Fibroblast of the aortic adventitia (primary cell): Measurements from ENCODE around the gene KIAA1958. TPM values are rescaled to one million over a fixed set of nuclear protein-coding genes. Genes with fewer than 3 reads are reported as not detected.

Experiments
- DNase-seq: peaks from one replicate; pipeline ENCODE4 v3.0.0-alpha.2; 2010; ENCODE audit warnings: low read depth
- H3K4me3 ChIP-seq: 2 replicates; pipeline ENCODE4 v1.5.1; 2011; ENCODE audit warnings: low read depth, mild to moderate bottlenecking, control low read depth, low read length, moderate library complexity
- CTCF ChIP-seq: IDR thresholded peaks from 2 replicates; pipeline ENCODE4 v1.5.1; 2011; ENCODE audit warnings: mild to moderate bottlenecking, low read length, control low read depth, inconsistent platforms; ENCODE audit not compliant: insufficient read depth
- total RNA-seq: library from RNA; depleted of rRNA; stranded (reverse); fragments of >200 nt; gene quantifications from 2 replicates; pipeline ENCODE4 v1.2.3, GENCODE V29; 2012; ENCODE audit warnings: low replicate concordance

KIAA1958 gene
- total RNA-seq, 1 donor = 1.4 TPM

DNA sequence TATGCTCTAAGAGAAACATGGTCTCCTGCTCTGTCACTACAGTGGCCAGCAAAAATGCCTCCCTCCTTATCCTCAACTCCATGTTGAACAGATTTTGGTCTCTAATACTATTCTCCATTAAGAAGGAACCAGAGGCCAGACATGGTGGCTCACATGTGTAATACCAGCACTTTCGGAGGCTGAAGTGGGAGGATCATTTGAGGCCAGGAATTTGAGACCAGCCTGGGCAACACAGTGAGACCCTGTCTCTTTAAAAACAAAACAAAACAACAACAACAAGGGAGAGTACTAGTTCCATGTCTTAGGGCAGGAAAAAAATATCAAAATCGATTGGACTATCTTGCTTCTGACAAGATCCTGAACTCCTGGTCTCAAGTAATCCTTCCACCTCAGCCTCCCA lies 216.7 kb downstream of the KIAA1958 start:
- no peak for DNase-seq
- no peak for TF ChIP-seq CTCF
- no peak overlapping the region for H3K4me3 ChIP-seq

DNA sequence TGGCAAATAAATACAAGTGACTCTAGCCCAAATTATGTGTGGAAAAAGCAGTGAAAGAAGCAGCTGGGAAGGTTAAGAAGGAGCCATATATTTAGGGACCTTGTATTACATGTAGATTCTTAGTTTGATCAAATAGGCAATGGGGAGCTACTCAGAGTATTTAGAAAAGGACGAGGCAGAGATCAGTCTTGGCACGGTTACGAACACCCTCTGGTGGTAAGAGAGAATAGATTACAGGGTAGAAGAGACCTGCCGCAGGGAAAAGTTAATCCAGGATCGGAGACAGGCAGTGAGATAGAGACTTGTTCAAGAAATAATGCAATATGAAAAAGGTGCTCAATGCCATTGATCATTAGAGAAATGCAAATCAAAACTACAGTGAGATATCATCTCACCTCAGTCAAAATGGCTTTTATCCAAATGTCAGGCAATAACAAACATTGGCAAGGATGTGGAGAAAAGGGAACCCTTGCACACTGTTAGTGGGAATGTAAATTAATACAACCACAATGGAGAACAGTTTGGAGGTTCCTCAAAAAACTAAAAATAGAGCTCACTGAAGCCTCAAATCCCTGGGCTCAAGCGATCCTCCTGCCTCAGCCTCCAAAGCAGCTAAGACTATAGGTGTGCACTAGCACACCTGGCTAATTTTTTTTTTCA lies 219.3 kb downstream of the KIAA1958 start:
- H3K4me3 ChIP-seq = no peak overlapping the region
- peak; percentile 5 for TF ChIP-seq CTCF
- peak; percentile 17 for DNase-seq

DNA sequence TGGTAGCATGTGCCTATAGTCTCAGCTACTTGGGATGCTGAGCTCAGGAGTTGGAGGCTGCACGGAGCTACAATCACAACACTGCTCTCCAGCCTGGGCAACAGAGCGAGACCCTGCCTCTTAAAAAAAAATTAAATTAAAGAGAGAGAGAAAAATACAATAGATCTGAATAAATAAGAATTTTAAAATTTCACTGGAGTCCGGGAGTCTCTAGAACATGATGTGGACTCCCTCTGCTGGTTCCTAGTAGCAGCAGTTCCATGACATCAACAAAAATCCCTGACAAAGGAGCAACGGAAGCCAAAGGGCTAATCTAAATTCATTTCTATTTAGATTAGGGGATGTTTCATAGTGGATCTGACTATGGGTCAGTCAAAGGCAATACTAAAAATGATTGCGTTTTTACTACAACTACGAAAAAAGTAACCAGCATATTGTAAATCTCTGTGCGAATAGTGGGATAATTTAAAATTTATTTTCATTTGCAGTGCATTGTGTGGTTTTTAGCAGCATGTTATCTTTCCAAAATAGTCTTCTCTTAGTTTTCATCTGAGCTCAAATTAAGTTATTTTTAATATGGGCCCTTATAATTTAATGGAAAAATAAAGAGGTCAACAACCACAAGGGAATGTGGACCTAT lies 224.5 kb downstream of the KIAA1958 start:
- DNase-seq = peak; percentile 69

GRCh38 chr9:112712678-112713077 lies 226.1 kb downstream of the KIAA1958 start:
- no peak for DNase-seq
- TF ChIP-seq CTCF = no peak
- no peak overlapping the region for H3K4me3 ChIP-seq

More for the DNA sequence above, 224.5 kb downstream of the KIAA1958 start:
- H3K4me3 ChIP-seq = no peak overlapping the region
- peak; percentile 81 for TF ChIP-seq CTCF

DNA sequence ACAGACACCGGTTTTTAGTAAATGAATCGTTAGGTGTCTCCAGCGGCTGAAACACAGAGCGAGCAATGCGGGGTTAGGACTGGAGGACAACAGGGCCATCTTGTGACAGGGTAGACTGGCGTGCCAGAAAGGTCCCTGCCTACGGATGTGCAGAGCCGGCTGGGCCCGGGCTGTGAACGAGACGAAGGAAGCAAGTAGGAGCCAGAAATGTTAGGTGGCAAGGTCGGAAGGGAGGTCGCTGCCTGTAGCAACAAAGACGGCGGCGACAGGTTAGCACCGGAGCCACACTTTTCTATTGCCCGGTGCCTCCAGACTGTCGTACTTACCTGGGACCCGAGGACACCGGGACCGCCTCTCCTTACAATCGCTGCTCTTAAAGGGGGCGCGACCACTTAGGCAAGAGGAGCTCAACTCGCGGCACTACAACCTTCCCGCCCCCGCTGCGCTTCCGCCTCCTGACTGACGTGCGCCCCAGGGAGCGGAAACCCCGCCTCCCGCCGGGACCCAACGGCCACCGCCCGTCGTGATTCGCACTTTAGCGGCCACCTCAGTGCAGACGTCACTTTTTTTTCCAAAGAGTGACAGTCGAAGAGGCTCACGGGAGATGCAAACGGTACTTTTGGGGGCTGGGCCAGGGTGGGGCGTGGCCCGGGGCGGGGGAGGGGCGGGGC lies 231.2 kb downstream of the KIAA1958 start, which contains the start of gene INIP:
Gene INIP (minus strand): TSS at position 457 of the 671 bp plus-strand sequence. CDS start 1,632 bp downstream, outside the sequence.
- peak within 1 kb of the TSS; percentile 95 for H3K4me3 ChIP-seq
- no peak for TF ChIP-seq CTCF
- DNase-seq = peak; percentile 94

Other genes with a start within 250 kb of the KIAA1958 start
- 11.4 and 32.4 TPM in 2 replicates for gene PTBP3, start 153.2 kb upstream of the KIAA1958 start, total RNA-seq
- 49.7 and 54.9 TPM in 2 replicates for gene HSDL2, start 106.7 kb upstream of the KIAA1958 start, total RNA-seq
- gene INIP, start 231.3 kb downstream of the KIAA1958 start, total RNA-seq = 39.1 and 98.9 TPM in 2 replicates